NCI-H748 treated with DMSO at 0.1 percent for 48 hours (cell line): ENCODE results near the gene BTBD16.

Source experiments
- DNase-seq: peaks from one replicate; lab custom pipeline; 2025; lab: John Stamatoyannopoulos, UW

BTBD16 gene

DNA sequence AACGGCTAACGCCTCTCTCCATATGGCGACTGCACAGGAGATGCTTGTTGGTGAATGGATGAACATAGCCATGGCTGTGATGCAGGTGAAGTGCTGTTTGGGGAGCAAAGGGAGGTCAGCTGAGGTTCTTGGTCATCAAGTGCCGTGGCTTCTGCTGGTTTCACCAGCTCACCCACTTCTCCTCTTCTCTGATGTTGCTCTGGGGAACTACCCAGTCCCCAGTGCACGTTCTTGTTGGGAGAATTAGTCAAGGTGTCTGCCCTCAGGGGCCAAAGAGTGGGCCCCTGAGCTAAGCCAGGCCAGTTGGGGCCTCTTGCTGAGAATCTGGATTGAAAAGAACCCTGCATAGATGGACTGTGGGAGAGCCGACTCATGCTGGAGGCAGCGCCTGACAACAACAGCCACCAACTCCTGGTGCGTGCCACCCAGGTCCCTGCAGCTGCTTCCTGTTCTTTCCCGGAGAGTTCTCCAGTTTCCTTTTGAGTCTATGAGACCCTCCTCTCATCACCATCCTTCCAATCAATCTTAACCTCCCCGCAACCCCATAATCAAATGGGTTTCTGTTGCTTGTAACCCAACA is 3.0 kb downstream of the BTBD16 start:
- DNase-seq, result no peak

DNA sequence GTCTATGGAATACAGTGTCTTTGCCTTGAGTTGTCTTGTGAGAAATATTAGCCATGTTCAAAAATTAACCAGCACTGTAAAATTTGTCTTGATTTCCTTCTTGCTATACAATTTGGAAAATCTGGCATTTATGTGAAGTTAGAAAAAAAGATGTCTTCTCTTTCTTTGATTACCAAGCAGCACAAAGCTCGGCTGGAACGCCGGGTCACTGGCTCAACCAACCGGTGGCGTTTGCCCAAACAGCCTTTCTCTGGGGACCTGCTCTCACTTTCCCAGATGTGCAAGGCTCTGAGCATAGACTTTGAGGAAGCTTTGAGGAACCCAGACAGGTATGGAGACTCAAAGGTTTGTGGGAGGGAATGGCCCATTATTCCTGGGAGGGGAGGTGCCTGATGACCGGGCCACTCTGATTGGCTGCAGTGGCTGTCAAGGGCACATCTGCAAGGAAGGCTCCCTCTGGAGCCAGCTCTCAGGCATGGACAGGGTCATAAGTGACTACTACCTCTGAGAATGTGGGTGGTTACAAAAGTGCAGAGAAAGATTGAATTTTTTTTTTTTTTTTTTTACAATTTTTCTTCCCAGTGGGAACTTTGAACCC is 5.6 kb downstream of the BTBD16 start:
- no peak for DNase-seq

DNA sequence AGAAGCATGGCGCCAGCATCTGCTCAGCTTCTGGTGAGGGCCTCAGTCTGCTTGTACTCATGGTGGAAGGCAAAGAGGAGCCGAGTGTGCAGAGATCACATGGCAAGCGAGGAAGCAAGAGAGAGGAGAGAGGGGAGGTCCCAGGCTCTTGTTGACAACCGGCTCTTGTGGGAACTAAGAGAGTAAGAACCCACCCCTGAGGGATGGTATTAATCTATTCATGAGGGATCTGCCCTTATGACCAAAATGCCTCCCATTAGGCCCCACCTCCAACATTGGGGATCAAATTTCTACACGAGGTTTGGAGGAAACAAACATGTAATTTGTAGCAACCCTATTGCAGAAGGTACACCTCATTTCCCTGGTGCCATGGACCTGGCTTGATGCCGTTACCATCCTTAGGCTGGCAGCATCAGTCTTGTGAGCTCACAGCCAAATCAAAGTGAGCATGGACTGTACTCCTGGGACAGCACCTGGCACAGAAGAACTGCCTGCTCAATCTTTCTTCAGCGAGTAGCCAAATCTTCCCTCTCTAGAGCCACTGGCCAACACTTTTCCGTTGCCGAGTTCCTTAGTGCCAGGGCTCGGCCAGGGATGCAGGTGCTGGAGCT is 6.5 kb downstream of the BTBD16 start:
- no peak for DNase-seq

DNA sequence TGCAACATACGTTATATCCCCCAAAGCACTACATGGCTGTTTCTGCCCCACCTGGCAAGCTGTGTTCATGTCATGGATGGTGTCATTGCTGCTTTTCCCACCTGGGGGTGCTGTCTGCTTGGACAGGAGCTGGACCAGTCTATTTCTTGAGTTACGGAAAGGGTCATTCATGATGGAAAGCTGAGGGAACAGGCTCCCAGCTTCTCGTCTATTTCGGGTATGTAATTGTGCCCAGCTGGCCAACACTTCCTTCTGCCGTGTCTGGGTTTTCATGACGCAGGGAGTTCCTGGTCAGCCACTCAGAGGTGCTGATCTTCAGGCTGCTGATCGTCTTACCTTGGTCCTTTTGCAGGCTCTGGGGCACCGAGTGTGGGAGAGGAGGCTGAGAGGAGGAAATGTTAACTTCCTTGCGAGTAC is 8.6 kb downstream of the BTBD16 start:
- DNase-seq, result peak; percentile 12

DNA sequence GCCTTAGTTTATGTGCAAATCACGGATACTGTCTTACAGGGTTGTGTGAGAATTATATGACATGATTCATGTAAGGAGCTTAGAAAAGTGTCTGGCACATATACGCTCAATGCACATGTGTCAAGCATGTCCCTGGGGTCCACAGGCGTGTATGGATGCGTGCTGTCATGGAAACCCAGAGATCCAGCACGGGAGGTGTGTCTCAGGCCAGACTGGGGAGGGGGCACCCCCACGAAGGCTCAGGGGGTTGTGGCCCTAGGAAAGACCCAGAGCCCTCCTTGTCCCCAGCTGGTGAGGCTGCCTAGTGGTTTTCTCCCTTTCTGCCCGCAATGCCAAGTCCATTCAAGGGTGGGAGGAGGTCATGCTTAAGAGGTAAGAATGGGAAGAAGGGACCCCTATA is 9.1 kb downstream of the BTBD16 start:
- DNase-seq, result no peak

DNA sequence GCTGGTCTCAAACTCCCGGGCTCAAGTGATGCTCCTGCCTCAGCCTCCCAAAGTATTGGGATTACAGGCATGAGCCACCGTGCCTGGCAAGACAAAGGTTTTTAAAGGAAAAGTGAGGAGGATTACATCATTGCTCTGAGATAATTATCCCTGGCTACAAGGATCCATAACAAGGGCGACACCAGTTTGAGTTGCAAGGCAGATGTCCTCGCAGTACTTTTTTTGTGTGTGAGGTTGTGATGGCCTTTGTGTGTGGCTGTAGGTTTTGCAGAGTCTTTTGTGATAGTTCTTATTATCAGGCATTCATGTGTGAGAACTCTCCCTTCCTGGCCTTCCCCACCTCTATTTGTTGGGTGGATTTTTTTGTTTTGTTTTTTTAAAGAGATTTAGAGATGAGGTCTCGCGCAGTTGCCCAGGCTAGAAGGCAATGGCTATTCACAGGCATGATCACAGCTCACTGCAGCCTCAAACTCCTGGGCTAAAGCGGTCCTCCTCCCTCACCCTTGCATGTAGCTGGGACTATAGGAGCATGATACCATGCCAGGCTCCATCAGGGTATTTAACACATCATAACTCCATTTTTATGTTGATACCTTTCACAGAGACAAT is 10.0 kb downstream of the BTBD16 start:
- DNase-seq, result no peak

DNA sequence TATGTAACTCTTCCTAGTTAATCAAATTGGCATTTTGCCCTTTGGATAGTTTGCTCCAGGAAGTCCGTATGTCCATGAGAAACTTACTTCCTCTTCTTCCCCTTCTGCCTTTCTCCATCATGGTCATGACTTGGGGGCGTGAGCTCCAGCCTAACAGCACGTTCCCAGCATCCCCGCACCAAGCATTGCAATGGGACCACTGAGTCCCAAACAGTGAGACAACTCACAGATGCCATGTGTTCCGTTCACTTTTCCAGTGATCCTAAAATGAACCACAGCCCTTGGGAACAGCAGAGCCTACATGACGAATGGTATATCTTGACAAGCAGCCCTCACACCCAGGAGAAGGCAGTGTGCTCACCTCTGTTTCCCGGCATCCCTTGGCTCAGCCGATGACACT is 10.7 kb downstream of the BTBD16 start:
- DNase-seq, result no peak

DNA sequence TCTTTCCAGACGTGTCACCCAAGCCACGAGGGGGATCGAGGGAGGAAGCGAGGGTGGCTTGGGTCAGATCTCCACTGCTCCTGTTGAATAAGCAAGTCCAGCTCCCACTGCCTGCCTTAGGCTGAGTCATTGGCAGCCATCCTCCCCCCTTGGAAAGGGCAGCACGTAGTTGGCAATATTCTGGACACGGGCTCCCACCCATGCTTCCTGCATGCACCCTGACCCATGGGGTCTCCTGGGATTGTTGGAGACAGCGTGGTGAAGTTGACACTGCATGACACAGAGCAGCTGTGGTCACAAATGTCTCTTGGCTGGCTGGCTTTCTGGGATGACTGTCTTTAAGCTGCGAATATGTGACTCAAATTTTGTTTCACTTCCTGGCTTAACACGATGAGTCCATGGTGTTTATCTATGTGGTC is 11.2 kb downstream of the BTBD16 start:
- no peak for DNase-seq

DNA sequence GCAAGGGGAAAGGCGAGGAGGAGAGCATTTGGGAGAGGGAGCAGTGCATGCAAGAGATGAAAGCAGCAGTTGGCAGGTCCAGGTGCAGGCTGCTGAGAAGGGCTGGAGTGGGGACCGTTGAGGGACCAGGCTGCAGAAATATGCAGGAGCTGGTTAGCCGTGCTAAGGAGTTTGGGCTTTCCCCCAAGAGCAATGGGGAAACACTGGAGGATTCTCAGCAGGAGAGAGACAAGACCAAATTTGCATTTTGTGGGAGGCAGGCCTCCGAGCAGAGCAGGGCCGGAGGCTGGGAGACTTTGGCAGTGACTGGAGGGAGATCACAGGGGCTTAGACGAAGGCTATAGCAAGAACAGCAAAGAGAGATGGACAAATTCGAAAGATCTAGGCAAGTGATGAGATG is 11.8 kb downstream of the BTBD16 start:
- no peak for DNase-seq

DNA sequence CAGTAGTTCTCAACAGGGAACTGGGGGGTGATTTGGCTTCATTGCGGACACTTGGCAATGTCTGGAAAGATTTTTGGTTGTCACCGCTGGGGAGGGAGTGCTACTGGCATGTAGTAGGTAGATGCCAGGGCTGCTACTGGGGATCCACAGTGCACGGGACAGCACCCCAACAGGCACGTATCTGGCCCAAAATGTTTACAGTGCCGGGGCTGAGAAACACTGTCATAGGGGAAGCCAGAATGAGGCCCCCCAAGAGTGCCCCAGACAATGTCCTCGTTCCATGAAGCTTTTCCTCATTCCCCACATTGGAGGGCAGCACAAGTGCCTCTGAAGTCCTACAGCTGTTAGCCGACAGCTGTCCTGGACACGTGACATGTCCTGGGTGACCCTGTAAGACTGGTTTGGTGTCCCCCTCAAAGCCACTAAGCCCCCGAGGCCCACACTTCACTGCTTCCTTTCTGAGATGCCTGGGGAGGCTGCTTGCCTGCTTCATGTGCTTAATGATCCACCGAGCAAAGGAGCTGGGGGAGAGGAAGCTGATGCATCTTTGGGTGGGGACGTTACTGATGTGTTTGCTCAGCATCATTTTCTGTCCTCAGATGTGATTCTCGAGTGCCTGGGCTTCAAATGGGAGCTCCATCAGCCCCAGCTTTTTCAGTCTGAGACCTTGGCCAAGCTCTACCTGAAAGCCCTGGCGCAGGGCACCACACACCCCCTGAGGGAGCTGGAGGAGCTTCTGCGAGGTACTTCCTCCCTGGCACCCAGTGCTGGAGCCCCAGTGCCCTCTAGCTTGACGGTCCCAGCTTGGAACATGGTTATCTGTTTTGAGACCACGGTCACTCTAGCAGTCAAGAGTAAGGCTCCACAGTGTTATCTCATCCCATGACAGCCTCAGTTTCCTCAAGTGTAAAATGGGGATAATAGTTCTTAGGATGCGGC is 14.7 kb downstream of the BTBD16 start:
- DNase-seq, result no peak

DNA sequence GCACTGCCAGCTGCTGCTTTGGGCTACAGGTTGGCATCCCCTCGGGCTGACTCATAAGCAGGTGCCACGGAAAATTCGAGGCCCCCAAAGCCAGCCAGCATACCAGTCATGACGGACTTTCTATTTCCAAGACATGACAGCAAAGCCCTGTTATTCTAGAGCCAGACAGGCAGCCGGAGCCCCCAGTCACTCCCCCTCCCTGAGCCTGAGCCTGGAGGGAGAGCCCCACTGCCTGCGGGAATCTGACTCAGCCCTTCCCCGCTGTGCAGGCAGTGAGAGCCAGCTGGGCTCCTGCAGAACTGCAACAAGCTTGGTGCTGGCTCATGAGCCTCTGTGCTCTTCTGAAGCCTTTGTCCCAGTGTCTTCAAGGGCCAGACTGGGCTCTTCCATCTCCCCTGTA is 15.8 kb downstream of the BTBD16 start:
- DNase-seq, result no peak

DNA sequence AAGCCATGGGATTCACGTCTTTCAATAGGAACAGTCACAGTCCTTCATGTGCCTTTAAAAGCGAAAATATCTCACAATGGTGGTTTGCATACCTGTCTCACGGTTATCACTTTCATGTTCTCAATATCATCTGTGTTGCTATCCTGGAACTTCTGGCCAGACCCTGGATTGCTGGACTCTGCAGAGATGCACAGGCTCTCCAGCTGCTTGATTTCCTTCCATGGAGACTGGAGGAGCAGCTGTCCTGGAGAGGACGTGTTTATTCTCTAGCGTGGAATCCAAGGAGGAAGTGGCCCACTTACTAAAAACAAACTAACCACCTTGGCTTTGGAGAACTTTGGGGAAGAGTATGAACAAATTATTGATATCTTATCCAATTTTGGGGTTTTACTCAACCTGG is 16.5 kb downstream of the BTBD16 start:
- no peak for DNase-seq

DNA sequence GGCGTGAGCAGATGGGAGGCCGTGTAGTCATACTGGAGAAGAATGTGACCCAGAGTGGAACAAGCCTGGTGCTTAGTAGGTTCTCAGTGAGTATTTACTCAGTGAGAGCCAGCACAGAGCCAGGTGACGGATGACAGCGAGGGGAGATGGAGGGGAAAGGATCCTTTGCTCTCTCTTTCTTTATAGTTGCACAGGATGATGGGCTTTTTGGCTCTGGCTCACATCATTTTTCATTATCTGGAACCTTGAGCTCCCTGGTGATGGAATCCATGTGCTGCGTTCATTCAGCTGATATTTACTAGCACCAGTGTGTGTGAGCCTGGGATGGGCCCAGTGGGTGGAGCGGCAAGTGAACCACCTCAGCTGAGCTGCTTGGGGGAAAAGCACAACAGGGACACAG is 17.2 kb downstream of the BTBD16 start:
- DNase-seq, result no peak

DNA sequence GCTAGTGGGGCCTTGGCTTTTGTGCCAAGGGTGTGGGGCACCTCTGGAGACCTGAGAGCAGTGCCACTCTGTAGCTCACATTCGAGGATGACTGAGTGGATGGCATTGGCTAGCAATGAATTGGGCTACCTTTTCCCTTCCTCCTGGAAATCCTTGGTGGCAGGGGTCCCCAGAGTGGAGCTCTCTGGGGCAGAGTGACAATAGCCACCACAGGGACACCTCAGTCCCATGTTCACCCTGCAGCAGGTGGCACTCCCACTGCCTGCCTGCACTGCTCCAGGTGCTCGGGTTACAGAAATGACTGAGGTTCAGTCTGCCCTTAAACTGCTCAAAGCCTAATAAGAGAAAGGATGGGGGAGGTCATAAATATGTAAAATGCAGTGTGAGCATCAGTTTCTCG is 17.8 kb downstream of the BTBD16 start:
- DNase-seq, result no peak

DNA sequence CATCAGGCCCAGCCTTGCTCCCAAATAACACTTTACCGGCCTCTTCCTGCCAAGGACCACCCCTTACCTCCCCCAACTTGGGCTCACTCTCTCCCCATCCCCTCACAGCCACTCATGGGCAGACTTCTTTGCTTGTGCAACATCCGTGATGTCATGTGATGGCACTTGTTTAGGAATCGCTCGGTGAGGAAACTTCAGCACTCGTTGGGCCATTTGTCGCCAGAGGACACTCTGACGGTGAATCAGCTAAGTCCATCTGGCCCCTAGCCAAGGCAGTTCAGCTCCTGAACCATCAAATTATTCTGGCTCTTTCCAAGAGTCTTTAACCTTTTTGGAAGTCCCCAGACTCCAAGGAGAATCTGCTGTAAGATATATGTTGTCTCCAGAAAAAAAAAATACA is 19.2 kb downstream of the BTBD16 start:
- no peak for DNase-seq

DNA sequence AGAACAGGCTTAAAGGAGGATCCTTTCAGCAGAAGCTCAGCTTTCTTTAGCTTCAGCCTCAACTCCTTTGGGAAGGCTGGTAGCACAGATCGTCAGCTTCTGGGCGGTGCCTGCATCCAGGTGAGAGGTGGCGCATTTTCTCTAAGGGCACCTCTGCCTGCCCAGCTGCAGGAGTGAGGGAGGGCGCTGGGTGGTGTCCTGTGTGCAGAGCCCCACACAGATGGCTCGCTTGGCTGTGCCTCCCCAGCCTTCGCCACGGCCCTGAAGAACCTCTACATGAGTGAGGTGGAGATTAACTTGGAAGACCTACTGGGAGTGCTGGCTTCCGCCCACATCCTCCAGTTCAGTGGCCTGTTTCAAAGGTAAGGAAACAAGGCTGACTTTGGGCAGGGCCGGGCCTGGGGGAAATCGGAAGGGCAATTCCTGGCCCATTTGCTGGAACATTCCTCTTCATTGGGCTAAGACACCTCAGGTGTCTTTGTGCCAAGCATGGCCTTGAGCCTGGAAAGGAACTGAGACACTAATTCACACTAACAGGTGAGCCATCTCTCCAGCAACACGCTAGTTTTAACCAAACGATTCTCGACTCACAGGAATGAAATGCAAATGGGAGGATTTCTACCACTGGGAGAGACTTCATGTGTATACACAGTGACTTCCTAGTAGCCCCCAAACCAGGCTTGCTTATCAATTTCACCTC is 19.9 kb downstream of the BTBD16 start:
- DNase-seq, result no peak

DNA sequence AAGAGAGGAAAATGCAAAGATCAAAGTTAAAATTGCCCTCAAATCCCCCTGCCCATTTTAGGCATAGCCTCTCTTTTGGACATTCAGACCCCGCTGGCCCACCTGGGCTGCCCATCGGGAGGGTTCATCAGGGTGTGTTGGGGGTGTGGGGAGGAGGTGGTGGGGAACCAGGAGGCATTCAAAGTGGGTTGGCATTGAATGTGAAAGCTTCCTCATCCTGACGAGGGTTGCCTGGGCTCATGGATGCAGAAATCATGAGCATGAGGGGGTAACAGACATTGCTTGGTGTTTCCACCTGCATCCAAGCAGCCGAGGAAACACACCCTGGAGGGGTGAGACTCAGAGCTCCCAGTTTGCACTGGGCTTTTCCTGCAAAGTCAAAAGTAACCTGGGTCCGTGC is 20.6 kb downstream of the BTBD16 start:
- no peak for DNase-seq

DNA sequence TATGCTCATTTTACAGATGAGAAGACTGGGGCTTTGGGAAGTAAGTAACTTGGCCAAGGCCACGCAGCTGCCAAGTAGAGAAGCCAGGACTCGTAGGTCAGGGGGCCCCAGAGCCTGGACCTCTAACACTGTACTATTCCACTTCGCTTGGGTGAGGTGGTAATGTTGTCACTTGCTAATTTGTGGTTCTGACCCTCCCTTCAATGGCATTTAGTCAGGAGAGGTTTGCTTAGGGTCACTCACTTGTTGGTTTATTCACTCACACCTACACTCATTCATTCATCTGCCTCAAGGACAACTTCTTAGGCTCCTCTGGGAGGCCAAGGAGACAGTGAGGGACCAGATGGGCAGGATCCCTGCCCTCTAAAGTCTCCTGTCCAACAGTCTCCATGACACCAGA is 21.3 kb downstream of the BTBD16 start:
- no peak for DNase-seq

DNA sequence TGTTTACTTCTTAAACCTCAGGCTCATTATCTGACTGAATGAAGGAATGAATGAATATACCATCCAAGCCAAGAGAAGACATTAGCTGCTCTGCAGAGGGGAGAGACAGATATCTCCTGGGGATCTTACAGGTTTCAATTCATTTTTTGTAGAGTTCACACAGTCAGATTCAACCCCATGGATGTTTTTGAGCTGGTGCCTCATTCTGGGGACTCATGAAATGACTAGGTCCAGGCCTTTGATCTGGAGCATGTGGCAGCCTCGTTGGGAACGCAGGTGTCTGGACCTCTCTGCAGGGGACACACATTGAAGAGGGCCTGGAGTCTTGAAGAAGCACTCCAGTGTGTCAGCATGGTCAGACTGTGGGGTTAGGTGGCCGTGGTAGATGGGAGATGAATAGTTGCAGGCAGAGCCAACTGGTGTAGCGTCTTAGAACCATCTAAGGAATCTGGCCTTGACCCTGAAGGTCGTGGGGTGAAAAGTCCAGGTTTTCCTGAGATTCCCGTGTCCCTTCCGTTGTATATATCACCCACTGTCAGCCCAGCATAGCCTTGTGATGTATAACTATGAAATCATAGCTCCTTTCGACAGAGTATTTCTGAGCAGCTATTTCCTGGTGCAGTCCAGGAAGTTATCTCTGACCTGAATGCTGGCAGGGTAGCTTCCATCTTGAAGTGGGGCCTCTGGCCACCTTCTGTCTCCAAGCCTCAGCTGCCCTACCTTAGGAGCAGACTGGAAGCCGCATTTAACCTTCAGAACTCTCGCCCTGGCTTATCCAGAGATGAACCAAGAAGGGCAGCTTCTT is 22.3 kb downstream of the BTBD16 start:
- DNase-seq, result no peak

DNA sequence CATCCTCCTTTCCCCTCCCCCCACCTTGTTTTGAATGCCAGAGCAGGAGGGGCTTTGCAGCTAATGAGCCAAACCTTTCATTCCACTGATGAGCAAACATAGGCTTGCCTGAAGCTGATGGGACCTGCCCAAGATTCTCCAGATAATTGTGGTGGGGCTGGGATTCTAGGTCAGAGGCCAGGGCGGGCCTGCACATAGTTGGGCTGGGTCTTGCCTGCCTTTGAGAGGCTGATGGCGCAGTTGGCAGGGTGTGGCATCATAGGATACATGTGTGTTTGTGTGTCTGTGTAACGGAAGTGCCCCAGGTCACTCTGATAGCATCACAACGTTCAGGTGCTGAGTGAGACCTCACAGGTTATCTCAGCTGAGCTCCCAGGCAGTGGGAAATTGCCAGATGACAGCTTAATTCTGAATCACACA is 22.9 kb downstream of the BTBD16 start:
- DNase-seq, result no peak
